ENCODE measurements around the gene CH25H. TPM values are rescaled to one million over a fixed set of nuclear protein-coding genes. Genes with fewer than 3 reads are reported as not detected.
A peak's percentile ranks its signal among the peaks of the same experiment; 100 is the strongest.

The CH25H gene
- total RNA-seq, 1 experiment from 2014 or later = 1.0 TPM

- Histone ChIP-seq H3K79me1 (ENCODE audit: insufficient read depth, low read depth, low read length, poor library complexity, severe bottlenecking) (no peaks in the 10 kb centered on the region), H2BK15ac (ENCODE audit: low read depth, low read length) (no peak overlapping the region), H3K27me3 (ENCODE audit: insufficient read depth, low read length) (no peaks in the 10 kb centered on the region), H3K18ac (ENCODE audit: insufficient read length, low read depth, low read length) (no peak overlapping the region), H4K91ac (ENCODE audit: insufficient read length, low read depth, low read length) (no peak overlapping the region), H3K4me2 (ENCODE audit: insufficient read depth, insufficient read length, low read length) (peak overlapping the region; percentile 90), H4K20me1 (ENCODE audit: control insufficient read depth, insufficient read depth, insufficient read length) (no peaks in the 10 kb centered on the region), H3K14ac (ENCODE audit: insufficient read depth, low read length) (no peak overlapping the region), H2BK20ac (ENCODE audit: low read depth, low read length, poor library complexity, severe bottlenecking) (no peak overlapping the region), H3K4me1 (ENCODE audit: insufficient read depth, low read length) (no peaks in the 10 kb centered on the region), H2BK120ac (ENCODE audit: low read depth, low read length, poor library complexity, severe bottlenecking) (no peak overlapping the region), H4K8ac (replicated peaks; ENCODE audit: insufficient read length, low read depth, low read length) (no peak overlapping the region), H3K23ac (ENCODE audit: insufficient read length, low read depth, low read length) (no peak overlapping the region), H4K5ac (ENCODE audit: insufficient read length, low read depth, low read length) (no peak overlapping the region), H3K79me2 (ENCODE audit: insufficient read depth, low read length) (no peaks in the 10 kb centered on the region; the same call in 1 of the 2 replicates), H3K9ac (ENCODE audit: extremely low read depth, insufficient read length, low read length) (peak overlapping the region; percentile 1), H2BK5ac (ENCODE audit: insufficient read length, low read length) (no peak overlapping the region), H2AK5ac (ENCODE audit: insufficient read length, low read length) (no peak overlapping the region), H3K9me3 (ENCODE audit: control insufficient read depth, low read depth, low read length) (peaks cover 9% of the 10 kb centered on the region), H2BK12ac (ENCODE audit: insufficient read length, low read depth, low read length) (no peak overlapping the region), H3K23me2 (ENCODE audit: insufficient read length, low read depth, low read length, poor library complexity, severe bottlenecking) (peaks cover 6% of the 10 kb centered on the region), H3K4ac (ENCODE audit: low read depth, low read length) (no peak overlapping the region), H3K56ac (ENCODE audit: insufficient read length, low read depth, low read length) (no peak overlapping the region), H2AFZ (ENCODE audit: low read length) (no peak overlapping the region), H3K27ac (ENCODE audit: insufficient read length, low read depth, low read length) (no peak overlapping the region), H3T11ph (ENCODE audit: low read length) (no peak overlapping the region)
- no peak for DNase-seq
- Mint-ChIP-seq H3K9me3 (peaks cover 27 to 28% of the 10 kb centered on the region in 2 experiments), H3K4me1 (peaks cover 10% of the 10 kb centered on the region in 2 experiments), H3K36me3 (ENCODE audit: insufficient read depth in 1 of 3, low read depth in 3 of 3) (peaks cover 2 to 25% (median 12%) of the 10 kb centered on the region in 3 experiments; a peak in 6 of 7 replicates), H3K27me3 (ENCODE audit: low read depth) (peaks cover 6% of the 10 kb centered on the region), H3K27ac (no peak overlapping the region), H3K4me3 (peak overlapping the region; percentile 78 to 87)
- WGBS (ENCODE audit: extremely low coverage, insufficient read length, low lambda C conversion rate) = no CpG with 5 or more reads among the region's 13 CpGs
- no peak for TF ChIP-seq CTCF (conservative IDR thresholded peaks at IDR 0.05)
Observed at GRCh38 chr10:89250865-89251408, 43.8 kb upstream of the CH25H start.

Data from H9 (cell line).